RWPE2 (cell line): ENCODE data around the gene FAM180A.

Source experiments
- ATAC-seq: fragments of 200-7000 bp; cut with Tn5 transposase; 3 replicates; pipeline ENCODE4 v1.9.1; 2021; ENCODE audit warnings: low read depth
- DNase-seq: peaks from one replicate; pipeline ENCODE4 v3.0.0-alpha.2; 2020; ENCODE audit warnings: low spot score
- H3K27ac ChIP-seq: fragments of 450-650 bp; 2 replicates; pipeline ENCODE4 v1.5.1; 2017; ENCODE audit warnings: mild to moderate bottlenecking; ENCODE audit not compliant: poor library complexity, severe bottlenecking
- H3K27me3 ChIP-seq: fragments of 250-450 bp; sonication (Bioruptor Pico); 2 replicates; pipeline ENCODE4 v1.5.1; 2021; ENCODE audit warnings: mild to moderate bottlenecking, moderate library complexity; ENCODE audit not compliant: insufficient read depth, poor library complexity, severe bottlenecking
- H3K36me3 ChIP-seq: fragments of 250-450 bp; sonication (Bioruptor Pico); 2 replicates; pipeline ENCODE4 v1.5.1; 2020; ENCODE audit warnings: low read depth, mild to moderate bottlenecking, moderate library complexity
- H3K4me1 ChIP-seq: fragments of 250-450 bp; sonication (Bioruptor Pico); 2 replicates; pipeline ENCODE4 v1.5.1; 2021; ENCODE audit warnings: mild to moderate bottlenecking, moderate library complexity; ENCODE audit not compliant: insufficient read depth, poor library complexity, severe bottlenecking
- H3K4me3 ChIP-seq: fragments of 250-450 bp; sonication (Bioruptor Pico); 2 replicates; pipeline ENCODE4 v1.5.1; 2021; ENCODE audit warnings: mild to moderate bottlenecking, moderate library complexity; ENCODE audit not compliant: severe bottlenecking
- H3K9me3 ChIP-seq: fragments of 250-450 bp; sonication (Bioruptor Pico); 2 replicates; pipeline ENCODE4 v1.5.1; 2021; ENCODE audit warnings: mild to moderate bottlenecking, moderate library complexity; ENCODE audit not compliant: severe bottlenecking
- TF ChIP-seq, protein P1 (sequence below): fragments of 450-650 bp; IDR thresholded peaks from one replicate; pipeline ENCODE4 v1.5.1; 2017; ENCODE audit warnings: mild to moderate bottlenecking, moderate library complexity; ENCODE audit not compliant: poor library complexity, severe bottlenecking

Gene FAM180A

DNA sequence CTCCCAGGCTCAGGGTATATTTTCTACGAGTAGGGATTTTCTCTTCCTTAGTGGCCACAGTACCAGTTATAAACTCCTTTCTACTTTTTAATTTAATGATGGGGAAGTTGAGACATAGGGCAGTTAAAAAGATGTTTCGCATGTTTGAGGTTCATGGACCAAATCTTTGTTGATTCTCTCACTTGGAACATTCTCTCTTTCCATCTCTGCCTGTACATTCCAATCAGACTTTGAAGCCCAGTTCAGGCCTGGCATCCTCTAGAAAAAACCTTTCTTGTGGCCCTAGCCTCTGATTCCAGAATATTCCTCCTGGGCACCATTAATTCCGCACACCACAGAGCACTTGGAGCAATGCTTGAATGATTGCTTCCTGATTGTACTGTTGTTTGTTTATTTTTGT is 39.1 kb downstream of the FAM180A start:
- ATAC-seq (no peak), DNase-seq (no peak)
- H3K27me3 ChIP-seq, result no peaks in the 10 kb centered on the region
- TF ChIP-seq, protein P1, sequence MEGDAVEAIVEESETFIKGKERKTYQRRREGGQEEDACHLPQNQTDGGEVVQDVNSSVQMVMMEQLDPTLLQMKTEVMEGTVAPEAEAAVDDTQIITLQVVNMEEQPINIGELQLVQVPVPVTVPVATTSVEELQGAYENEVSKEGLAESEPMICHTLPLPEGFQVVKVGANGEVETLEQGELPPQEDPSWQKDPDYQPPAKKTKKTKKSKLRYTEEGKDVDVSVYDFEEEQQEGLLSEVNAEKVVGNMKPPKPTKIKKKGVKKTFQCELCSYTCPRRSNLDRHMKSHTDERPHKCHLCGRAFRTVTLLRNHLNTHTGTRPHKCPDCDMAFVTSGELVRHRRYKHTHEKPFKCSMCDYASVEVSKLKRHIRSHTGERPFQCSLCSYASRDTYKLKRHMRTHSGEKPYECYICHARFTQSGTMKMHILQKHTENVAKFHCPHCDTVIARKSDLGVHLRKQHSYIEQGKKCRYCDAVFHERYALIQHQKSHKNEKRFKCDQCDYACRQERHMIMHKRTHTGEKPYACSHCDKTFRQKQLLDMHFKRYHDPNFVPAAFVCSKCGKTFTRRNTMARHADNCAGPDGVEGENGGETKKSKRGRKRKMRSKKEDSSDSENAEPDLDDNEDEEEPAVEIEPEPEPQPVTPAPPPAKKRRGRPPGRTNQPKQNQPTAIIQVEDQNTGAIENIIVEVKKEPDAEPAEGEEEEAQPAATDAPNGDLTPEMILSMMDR, result no peak
- H3K4me3 ChIP-seq, result no peak overlapping the region
- H3K27ac ChIP-seq, result no peak overlapping the region
- H3K4me1 ChIP-seq, result peaks cover 31% of the 10 kb centered on the region
- H3K36me3 ChIP-seq, result no peaks in the 10 kb centered on the region
- H3K9me3 ChIP-seq, result no peaks in the 10 kb centered on the region

DNA sequence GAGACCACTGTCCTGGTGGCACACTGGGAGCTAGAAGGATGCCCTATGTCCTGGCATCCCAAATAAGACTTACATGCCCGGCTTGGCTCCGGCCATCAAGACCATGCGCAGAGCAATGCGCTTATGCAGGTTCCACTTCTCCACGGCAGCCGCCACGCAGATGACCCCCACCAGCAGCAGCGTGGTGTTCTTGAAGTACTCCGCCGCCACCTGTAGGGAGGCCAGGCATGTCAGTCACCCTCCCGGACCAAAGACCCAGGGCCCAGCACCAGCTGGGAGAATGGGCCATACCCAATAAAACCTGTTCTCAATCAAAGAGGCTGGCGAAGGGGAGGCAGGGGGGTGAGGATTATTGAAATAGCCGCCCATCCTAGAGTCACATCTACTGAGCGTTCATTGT is 40.6 kb downstream of the FAM180A start:
- ATAC-seq (no peak), DNase-seq (no peak)
- peaks cover 25% of the 10 kb centered on the region for H3K4me1 ChIP-seq
- TF ChIP-seq, protein P1, result no peak
- no peak overlapping the region for H3K4me3 ChIP-seq
- H3K36me3 ChIP-seq, result no peaks in the 10 kb centered on the region
- peak overlapping the region; percentile 84 for H3K27ac ChIP-seq
- H3K9me3 ChIP-seq, result no peaks in the 10 kb centered on the region
- H3K27me3 ChIP-seq, result no peaks in the 10 kb centered on the region

DNA sequence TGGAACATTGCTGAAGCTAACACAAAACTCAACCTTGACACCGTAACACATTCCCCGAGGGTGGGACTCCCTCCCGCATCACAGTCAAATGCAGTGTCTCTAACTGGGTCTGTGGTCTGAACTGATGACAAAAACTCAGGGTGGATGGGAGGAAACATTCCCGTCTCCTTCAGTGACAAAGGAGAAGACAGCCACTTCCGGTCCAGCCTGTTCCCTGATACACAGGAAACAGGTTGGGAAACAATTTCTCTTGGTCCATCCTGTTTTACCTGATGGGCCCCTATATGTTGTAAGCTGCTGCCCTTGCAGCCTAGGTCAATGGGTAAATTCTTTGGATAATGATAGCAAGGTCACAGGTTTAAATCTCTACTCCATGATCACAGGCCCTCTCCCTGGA is 41.0 kb downstream of the FAM180A start:
- TF ChIP-seq, protein P1, result no peak
- peaks cover 25% of the 10 kb centered on the region for H3K4me1 ChIP-seq

DNA sequence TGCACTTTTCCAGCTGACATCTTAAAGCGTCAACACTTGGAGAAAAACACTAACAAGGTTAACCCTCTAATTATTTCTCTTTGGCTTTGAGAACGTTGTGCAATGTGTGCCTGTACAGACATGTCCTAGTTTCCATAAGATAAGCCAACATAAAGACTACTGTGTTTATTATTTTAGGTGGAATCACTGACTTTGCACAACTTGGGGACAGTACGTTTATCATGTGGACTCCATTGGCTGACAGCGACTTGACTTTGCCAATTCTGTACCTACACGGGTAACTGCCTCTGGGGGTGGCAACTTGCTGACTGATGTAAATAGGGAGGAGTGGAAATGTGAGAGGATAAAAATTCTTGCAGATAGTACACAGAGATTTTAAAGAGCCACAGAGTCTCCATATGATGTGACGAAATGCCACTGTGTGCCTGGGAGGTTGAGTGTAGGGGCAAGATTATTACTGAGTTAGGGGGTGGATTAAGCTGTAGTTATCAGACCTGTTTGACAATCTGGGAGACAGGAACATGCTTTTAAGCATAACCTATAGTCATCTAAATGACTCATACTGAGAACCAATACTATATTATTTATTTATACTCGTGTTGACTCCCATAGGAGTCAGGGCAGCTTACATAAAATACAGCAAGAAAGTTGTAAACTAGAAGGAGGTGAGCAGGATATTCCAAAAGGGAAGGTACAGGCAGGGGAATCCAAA is 41.6 kb downstream of the FAM180A start:
- Histone ChIP-seq H3K9me3 (no peaks in the 10 kb centered on the region), H3K27me3 (no peaks in the 10 kb centered on the region), H3K27ac (peak overlapping the region; percentile 84), H3K4me1 (peaks cover 25% of the 10 kb centered on the region), H3K36me3 (no peaks in the 10 kb centered on the region), H3K4me3 (no peak overlapping the region)
- DNase-seq (no peak), ATAC-seq (peak; percentile 85)
- TF ChIP-seq, protein P1, result no peak

More for the DNA sequence above, 41.0 kb downstream of the FAM180A start:
- H3K27ac ChIP-seq, result peak overlapping the region; percentile 84
- DNase-seq (no peak), ATAC-seq (peak; percentile 32)
- H3K27me3 ChIP-seq, result no peaks in the 10 kb centered on the region
- no peak overlapping the region for H3K4me3 ChIP-seq
- H3K9me3 ChIP-seq, result no peaks in the 10 kb centered on the region
- no peaks in the 10 kb centered on the region for H3K36me3 ChIP-seq

DNA sequence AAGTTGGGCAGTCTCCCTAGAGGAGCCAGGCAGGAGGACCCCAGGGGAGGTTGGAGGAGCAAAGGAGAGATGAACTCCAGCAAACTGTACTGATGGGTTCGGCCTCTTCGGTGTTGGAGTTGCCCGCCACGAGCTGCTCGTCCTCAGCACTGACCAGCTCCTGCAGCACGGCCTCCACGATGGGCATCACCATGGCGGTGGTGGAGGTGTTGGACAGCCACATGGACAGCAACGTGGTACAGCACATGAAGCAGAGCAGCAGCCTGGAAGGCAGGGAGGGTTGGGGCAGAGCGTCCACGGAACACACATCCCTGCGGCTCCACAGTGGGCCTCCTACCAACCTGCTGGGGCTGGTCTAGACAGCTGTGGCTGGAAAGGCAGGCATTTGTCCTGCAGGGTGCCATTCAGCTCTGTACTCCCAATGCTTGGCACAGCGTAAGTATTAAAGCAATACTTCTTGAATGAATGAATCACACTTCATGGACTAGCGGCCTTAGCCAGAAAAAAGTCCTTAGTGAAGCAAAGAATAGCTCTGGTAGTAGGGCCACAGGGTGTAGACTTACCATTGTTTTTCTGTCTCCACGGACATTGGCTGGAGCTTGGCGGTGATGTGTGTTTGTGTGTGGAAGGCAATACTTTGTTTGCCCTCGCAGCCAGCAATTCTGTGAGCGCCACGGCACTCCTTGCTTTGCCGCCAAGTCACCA is 42.4 kb downstream of the FAM180A start:
- Histone ChIP-seq H3K27me3 (no peaks in the 10 kb centered on the region), H3K9me3 (no peaks in the 10 kb centered on the region), H3K27ac (peak overlapping the region; percentile 84), H3K4me1 (peaks cover 25% of the 10 kb centered on the region), H3K36me3 (no peaks in the 10 kb centered on the region), H3K4me3 (no peak overlapping the region)
- TF ChIP-seq, protein P1, result no peak
- ATAC-seq, result no peak
- DNase-seq, result no peak
